Gastrocnemius medialis (tissue), 4 donors: ENCODE results near the gene FOXO6. TPM values are rescaled to one million over a fixed set of nuclear protein-coding genes. Genes with fewer than 3 reads are reported as not detected.
A peak's percentile ranks its signal among the peaks of the same experiment; 100 is the strongest.

Experiments used
- ATAC-seq, 2 donors: fragments of 150-250 bp; one replicate each; pipeline ENCODE4 v1.9.1; 2016
- DNase-seq, 2 donors: peaks; one replicate each; pipeline ENCODE4 v3.0.0-alpha.2; 2019
- H3K27ac ChIP-seq, 4 donors: fragments of 200-600 bp; sonication (generic); 1 replicate in 1 of 4; 2 replicates in 3 of 4; pipeline ENCODE4 v1.5.1; 2016 to 2018; ENCODE audit warnings: mild to moderate bottlenecking in 2 of 4, moderate library complexity in 1 of 4
- H3K27me3 ChIP-seq, 3 donors: fragments of 200-600 bp; sonication (generic) in 2 of 3; 1 replicate in 1 of 3; 2 replicates in 2 of 3; pipeline versions ENCODE4 v1.5.1 to v1.6.0; 2016 to 2019; ENCODE audit warnings: mild to moderate bottlenecking in 1 of 3, moderate library complexity in 1 of 3
- H3K36me3 ChIP-seq, 2 donors: fragments of 200-600 bp; sonication (generic) in 1 of 2; one replicate each; pipeline ENCODE4 v1.5.1; 2017 to 2018
- H3K4me1 ChIP-seq, 2 donors: fragments of 200-600 bp; sonication (generic) in 1 of 2; one replicate each; pipeline ENCODE4 v1.5.1; 2016 to 2017; ENCODE audit warnings: mild to moderate bottlenecking in 2 of 2
- H3K4me3 ChIP-seq, 4 donors: fragments of 200-600 bp; sonication (generic) in 3 of 4; 1 replicate in 1 of 4; 2 replicates in 3 of 4; pipeline ENCODE4 v1.5.1; 2016 to 2019; ENCODE audit warnings: mild to moderate bottlenecking in 2 of 4
- H3K9me3 ChIP-seq, 3 donors: fragments of 200-600 bp; sonication (generic) in 2 of 3; 1 replicate in 1 of 3; 2 replicates in 2 of 3; pipeline ENCODE4 v1.5.1; 2016 to 2019
- CTCF ChIP-seq, 5 experiments: fragments of 450-650 bp in 3 of 5; fragments of 200-600 bp in 2 of 5; sonication (generic) in 2 of 5; IDR thresholded peaks in 4 of 5; conservative IDR thresholded peaks in 1 of 5; 1 replicate in 4 of 5; 2 replicates in 1 of 5; pipeline ENCODE4 v1.5.1; 2016 to 2019; ENCODE audit warnings: antibody characterized with exemption in 5 of 5, mild to moderate bottlenecking in 3 of 5, moderate library complexity in 3 of 5
- POLR2A ChIP-seq, 2 donors: fragments of 450-650 bp; IDR thresholded peaks; one replicate each; pipeline ENCODE4 v1.6.1; 2017; ENCODE audit warnings: antibody characterized with exemption in 2 of 2, mild to moderate bottlenecking in 2 of 2, moderate library complexity in 2 of 2
- in situ Hi-C, 4 donors: fragments of 200-750 bp; cut with MboI; loops; one replicate each; pipeline versions ENCODE4 v1.15.0 to v1.8.0; 2017; ENCODE audit warnings: low sequenced_read_pairs in 4 of 4
- intact Hi-C: fragments of 100-400 bp; cut with DNase I; formaldehyde crosslinking; loops from one replicate; pipeline ENCODE4 v1.15.1; 2023; ENCODE audit warnings: low total_unique reads
- total RNA-seq, 4 donors: library from RNA; depleted of rRNA; stranded (reverse); fragments of >200 nt; gene quantifications; one replicate each; pipeline versions ENCODE4 v1.1.0 to v1.2.3, GENCODE V29; 2016

Gene FOXO6
- total RNA-seq, 4 donors from 2014 or later, result 0.20 to 3.9 (median 0.94) TPM

GRCh38 chr1:41322835-41323234, 38.4 kb upstream of the FOXO6 start:
- no peak overlapping the region for H3K27ac ChIP-seq
- DNase-seq (peak; percentile 47 to 75), ATAC-seq (peak; percentile 78 to 83)
- no peaks in the 10 kb centered on the region for H3K36me3 ChIP-seq
- H3K4me1 ChIP-seq, result peaks cover 13 to 28% of the 10 kb centered on the region in 2 donors
- H3K4me3 ChIP-seq, result no peak overlapping the region
- in situ Hi-C loops, result loop anchor here in 2 of 4 donors (10.0 kb wide), 2 partner anchors 92 to 112 kb away; no protein-coding TSS in a partner anchor
- intact Hi-C loops, result loop anchor here (1.0 to 5.0 kb wide), 3 partner anchors 18 to 109 kb away; no protein-coding TSS in a partner anchor
- no peaks in the 10 kb centered on the region for H3K27me3 ChIP-seq
- TF ChIP-seq CTCF (IDR thresholded peaks at IDR 0.05 in 4 of 5, conservative IDR thresholded peaks at IDR 0.05 in 1 of 5) (peak; percentile 72 to 86 (median 75)), POLR2A (IDR thresholded peaks at IDR 0.05) (no peak)
- H3K9me3 ChIP-seq, result no peaks in the 10 kb centered on the region

- Histone ChIP-seq H3K9me3 (no peaks in the 10 kb centered on the region), H3K4me1 (peaks cover 13 to 28% of the 10 kb centered on the region in 2 donors), H3K27ac (no peak overlapping the region), H3K4me3 (no peak overlapping the region), H3K27me3 (no peaks in the 10 kb centered on the region), H3K36me3 (no peaks in the 10 kb centered on the region)
- in situ Hi-C loops, result loop anchor here in 2 of 4 donors (10.0 kb wide), 2 partner anchors 92 to 112 kb away; no protein-coding TSS in a partner anchor
- no peak for TF ChIP-seq POLR2A (IDR thresholded peaks at IDR 0.05)
- no peak for TF ChIP-seq CTCF (IDR thresholded peaks at IDR 0.05 in 4 of 5, conservative IDR thresholded peaks at IDR 0.05 in 1 of 5)
- ATAC-seq (no peak), DNase-seq (no peak)
- intact Hi-C loops, result loop anchor here (1.0 to 5.0 kb wide), 3 partner anchors 18 to 109 kb away; no protein-coding TSS in a partner anchor
These were observed 38.0 kb upstream of the FOXO6 start for GRCh38 chr1:41323243-41323642.

- Histone ChIP-seq H3K27ac (no peak overlapping the region), H3K4me3 (no peak overlapping the region), H3K27me3 (no peaks in the 10 kb centered on the region), H3K4me1 (peaks cover 0 to 9% of the 10 kb centered on the region in 2 donors), H3K9me3 (no peaks in the 10 kb centered on the region), H3K36me3 (no peaks in the 10 kb centered on the region)
- TF ChIP-seq POLR2A (IDR thresholded peaks at IDR 0.05), result no peak
- TF ChIP-seq CTCF (IDR thresholded peaks at IDR 0.05 in 4 of 5, conservative IDR thresholded peaks at IDR 0.05 in 1 of 5), result no peak
- intact Hi-C loops, result no loop called here
- ATAC-seq (no peak), DNase-seq (no peak)
- in situ Hi-C loops, result loop anchor here in 3 of 4 donors (5.0 to 10.0 kb wide), 3 partner anchors 86 to 109 kb away; no protein-coding TSS in a partner anchor
These were observed 35.4 kb upstream of the FOXO6 start for GRCh38 chr1:41325801-41326200.

GRCh38 chr1:41327383-41327999, 33.7 kb upstream of the FOXO6 start:
- ATAC-seq (no peak), DNase-seq (no peak)
- no peak overlapping the region for H3K27ac ChIP-seq
- no peak overlapping the region for H3K4me3 ChIP-seq
- H3K9me3 ChIP-seq, result no peaks in the 10 kb centered on the region
- TF ChIP-seq CTCF (IDR thresholded peaks at IDR 0.05 in 4 of 5, conservative IDR thresholded peaks at IDR 0.05 in 1 of 5), result no peak
- TF ChIP-seq POLR2A (IDR thresholded peaks at IDR 0.05), result no peak
- in situ Hi-C loops (loop anchor here in 3 of 4 donors (5.0 to 10.0 kb wide), 3 partner anchors 85 to 107 kb away; no protein-coding TSS in a partner anchor), intact Hi-C loops (no loop called here)
- H3K4me1 ChIP-seq, result peaks cover 0 to 3% of the 10 kb centered on the region in 2 donors
- no peaks in the 10 kb centered on the region for H3K36me3 ChIP-seq
- no peaks in the 10 kb centered on the region for H3K27me3 ChIP-seq
